Amniotic stem cell (primary cell): Measurements from ENCODE around the gene MAP3K6.

Experiments
- DNase-seq: peaks from one replicate; lab custom pipeline; 2025; lab: John Stamatoyannopoulos, UW

MAP3K6 gene

DNA sequence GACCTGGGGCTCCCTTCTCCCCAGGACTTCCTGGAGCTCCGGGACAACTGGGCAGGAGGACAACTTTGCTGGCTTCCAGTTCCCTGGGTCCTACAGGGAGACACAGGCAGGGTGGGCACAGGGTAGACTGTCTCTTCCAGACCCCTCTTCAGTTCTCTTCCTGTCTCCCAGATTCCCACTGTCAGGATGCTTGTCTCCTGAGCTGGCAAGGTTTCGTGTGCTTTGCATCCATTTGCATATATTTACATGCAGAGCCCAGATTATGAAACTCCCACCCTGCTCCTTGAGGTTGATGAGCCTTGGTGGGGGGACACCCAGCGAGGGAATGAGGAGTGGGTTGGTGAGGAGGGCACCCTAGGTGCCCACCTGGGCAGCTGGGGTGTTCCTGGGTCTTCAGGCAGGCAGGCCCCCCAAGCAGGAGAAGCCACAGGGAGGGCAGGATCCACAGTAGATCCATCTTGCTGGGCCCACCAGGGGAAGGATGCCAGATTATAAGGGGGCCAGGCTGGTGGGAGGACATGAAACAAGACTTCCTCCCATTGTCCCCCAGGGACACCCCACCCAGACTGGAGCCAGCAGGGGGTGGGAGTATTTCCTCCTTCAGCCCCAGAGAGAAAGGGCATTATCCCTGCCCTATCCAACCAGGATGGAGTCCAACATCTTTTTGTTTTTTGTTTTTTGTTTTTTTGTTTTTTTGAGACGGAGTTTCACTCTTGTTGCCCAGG is 7.8 kb upstream of the MAP3K6 start, which contains the start of gene FCN3:
FCN3 (minus strand) TSS at position 463 of the 725 bp plus-strand sequence; CDS start at position 457, 6 bp downstream.
- no peak for DNase-seq

DNA sequence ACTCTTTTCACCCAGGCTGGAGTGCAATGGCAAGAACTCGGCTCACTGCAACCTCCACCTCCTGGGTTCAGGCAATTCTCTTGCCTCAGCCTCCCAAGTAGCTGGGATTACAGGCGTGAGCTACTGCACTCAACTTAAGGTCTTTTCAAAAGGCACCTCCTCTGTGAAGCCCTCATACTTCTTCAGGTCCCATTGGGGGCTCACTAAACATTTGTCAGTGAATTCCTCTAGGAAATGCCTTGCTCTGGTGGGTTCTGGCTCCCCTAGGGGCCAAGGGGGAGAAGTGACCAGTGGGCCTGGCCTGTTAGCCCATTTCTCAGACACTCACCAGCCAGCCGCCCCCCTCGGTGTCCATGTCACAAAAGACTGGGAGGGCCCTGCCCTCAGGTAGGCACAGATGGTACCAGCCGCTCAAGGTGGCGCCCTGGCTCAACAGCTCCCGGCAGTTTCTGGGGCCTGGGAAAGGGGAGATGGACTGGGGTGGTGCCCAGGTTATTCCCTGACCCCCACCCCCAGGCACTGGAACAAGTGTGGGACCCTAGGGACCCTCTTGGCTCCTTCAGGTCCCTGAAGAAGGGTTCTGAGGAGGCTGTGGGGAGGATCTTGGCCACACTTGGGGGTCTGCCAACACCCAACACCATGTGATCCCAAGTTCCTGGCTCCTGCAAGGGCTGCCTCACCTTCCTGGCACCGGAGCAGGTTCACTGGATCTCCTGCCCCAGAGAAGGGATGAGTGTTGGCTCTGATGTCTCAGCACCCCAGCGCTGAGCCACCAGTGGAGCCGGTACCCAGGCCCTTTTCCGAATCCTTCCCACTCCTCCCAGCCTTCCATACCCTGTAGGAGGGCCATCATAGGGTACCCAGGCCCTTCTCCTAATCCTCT is 6.3 kb upstream of the MAP3K6 start:
- DNase-seq = no peak

DNA sequence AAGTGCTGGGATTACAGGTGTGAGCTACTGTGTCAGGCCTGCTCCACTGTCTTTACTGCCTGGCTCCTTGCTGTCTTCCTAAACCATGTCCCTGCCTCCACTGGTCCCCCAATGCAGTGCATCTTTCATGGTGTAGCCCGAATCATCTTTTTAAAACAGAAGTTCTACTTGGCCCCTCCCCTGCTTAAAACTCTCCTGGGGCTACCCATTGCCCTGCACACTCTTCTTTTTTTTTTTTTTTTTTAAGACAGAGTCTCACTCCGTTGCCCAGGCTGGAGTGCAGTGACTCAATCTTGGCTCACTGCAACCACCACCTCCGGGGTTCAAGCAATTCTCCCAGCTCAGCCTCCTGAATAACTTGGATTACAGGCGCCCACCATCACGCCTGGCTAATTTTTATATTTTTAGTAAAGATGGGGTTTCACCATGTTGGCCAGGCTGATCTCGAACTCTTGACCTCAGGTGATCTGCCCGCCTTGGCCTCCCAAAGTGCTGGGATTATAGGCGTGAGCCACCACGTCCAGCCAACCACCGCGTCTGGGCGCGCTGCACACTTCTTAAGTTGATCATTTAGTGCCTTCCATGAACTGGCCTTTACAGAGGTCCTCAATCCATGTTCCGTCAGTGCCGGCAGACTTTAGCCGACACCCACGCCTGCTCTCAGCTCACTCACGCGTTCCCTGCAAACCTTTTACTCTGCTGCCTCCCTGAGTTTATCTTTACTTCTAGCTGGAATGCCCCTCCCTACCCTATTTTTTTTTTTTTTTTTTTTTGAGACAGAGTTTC is 5.5 kb upstream of the MAP3K6 start:
- no peak for DNase-seq

DNA sequence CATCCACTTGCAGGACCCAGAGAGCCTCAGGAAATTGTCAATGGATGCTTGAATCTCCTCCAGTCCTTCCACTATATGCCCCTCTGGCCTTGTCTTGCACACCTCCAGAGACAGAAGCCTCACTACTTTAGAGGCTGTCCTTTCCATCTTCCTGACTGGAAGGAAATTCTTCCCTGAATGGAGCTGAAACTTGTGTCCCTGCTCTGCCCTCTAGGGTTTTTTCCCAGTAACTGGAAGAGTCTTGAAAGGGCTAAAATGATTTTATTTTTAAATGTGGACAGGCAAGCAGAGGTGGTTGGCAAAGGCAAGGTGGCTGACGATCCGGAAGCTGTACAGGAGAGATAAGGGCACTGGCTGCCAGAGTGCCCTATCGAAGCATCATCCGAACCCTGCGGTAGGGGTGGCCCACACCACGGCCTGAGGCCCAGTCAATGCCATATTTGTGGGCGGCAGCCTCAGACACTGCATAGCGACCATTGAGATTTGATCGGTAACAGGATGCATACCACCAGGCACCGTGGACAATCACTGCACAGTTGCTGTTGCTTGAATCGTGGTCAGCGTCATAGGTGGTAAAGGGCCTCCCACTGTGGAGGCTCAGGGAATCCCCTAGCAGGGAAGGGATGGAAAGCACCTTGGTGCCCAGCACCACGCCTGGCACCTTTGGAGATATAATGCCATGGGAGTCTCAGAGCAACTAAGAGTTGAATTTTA is 2.3 kb upstream of the MAP3K6 start:
- no peak for DNase-seq

DNA sequence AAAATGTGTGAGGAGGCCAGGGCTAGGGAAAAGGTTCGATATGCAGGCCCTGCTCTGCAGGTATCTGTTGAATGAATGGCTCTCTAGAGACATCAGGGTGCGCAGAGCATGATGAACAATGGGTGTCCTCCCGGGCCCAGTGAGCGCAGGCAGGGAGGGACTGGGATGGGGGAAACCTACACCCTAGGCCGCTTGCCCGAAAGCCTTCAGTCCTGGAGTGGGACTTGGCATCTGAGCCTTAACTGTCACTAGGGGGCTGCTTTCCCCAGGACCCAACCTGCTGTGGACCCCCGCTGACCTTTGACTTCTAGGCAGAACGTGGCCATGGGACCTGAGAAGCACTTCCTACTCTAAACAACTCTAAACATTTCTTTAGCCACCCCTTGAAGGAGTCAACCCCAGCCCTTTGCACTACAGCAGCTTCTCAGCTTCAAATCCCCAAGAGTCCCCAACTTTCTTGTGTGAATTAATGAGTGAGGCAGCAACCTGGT is 444 bp upstream of the MAP3K6 start:
- no peak for DNase-seq

DNA sequence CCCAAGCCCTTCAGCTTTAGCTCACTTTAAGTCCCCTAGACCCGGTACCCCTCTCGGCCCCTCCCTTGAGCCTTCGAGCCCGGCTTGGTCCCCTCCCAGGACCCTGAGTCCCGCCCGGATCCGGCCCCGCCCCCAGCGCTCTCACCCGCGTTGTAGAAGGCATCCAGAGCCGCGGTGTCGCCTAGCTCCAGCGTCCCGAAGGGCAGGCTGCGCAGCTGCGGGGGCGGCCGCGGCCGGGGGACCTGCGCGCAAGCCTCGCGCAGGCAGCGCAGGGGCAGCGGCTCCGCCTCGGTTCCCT is 699 bp downstream of the MAP3K6 start:
- DNase-seq = no peak

DNA sequence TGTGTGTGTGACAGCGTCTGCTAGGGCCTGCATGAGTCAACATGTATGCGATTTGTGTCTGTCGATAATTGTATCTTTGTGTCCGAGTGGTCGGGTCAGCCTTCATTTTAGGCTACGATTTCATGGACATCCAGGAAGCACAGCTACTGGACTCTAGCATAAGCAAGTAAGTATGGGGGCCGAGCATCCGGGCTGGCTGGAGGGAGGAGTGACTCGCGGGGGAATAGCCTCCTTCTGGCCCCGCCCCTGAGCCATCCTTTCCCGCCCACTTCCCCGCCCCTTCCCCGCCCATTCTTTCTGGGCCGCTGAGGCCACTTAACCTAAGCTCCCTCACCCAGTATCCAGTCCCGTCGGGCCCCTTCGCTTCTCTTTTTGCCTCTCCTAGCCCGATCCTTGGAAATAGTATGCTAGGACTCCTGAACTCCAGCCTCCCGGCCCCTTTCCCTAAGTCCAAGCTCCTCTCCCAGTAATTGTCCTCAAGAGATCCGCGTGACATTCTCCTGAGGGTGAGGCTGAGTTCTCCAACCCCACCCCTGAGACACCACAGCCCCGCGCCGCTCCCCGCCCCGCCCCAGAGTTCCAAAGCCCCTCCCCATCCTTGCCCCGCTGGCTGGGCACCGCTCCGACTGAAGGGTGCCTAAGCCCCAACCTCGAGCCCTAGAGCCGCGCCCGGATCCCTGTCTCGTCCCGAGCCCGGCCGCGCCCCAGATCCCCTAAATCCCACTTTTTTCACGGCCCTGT is 1.2 kb downstream of the MAP3K6 start:
- peak; percentile 83 for DNase-seq

DNA sequence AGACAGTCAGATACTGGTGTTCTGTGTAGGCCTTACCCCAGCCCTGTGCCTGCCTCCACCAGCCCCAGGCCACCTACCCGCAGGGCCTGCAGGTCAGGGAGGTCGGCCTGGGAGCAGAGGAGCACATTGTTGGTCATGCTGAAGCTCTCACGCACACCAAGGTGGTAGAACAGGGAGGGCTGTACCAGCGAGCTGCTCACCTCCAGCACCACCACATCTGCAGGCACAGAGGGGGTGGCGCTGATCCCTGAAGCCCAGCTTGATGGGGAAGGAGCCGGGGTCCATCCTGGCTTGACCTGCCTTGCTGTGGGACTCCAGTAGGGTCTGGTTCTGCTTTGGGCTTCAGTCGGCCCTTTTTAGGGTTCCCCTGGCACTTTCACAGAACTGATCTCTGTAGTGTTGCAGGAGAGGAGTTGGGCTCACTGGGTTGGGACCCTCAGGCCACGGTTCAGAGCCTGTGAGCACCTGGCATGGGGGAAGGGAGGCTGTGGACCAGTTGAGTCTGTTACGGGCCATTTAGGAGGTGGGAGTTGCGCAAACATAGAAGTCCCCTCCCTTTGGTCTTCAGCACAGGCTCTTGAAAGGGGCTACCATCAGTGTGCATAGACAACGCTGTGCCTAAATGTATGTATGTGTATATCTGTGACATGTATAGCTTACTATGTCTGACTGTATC is 1.9 kb downstream of the MAP3K6 start:
- no peak for DNase-seq

DNA sequence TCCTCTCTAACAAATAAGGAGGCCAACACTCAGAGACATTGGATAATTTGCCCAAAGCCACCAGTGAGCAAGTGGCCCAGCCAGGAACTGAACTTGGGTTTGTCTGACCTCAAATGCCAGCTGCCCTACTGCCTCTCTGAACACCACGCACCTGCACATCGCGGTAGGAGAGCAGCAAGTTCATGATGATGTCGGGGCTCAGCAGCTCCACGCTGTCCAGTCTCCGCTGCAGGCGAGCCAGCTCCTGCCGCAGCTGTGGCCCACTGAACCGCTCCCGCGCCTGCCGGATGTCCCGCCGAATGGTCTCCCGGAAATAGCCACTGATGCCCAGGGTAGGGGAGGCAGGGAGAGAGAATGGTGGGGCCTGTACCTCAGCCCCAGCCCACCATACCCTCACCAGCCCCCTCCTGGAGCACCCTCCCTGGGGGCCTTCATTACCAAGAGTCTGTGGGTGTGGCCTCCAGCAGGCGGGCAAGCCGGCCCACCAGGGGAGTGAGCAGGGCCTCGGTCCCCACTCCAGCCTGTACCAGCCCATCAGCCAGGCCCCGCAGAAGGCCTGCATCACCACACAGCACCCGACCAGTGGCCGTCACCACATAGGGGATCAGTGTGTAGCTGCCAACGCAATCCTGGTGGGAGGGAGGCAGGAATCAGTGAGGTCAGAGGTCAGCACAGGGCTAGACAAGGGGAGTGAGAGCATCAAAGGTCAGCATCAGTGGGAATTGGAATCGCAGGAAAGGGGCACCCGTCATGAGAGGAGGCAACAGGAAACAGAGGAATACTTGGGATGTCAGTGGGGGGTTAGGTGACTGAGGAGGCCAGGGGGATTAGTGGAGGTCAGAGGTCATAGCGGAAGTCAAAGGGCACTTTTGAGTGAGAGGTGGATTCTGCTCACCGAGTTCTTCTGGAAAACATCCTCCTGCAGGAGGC is 2.7 kb downstream of the MAP3K6 start:
- DNase-seq = no peak

DNA sequence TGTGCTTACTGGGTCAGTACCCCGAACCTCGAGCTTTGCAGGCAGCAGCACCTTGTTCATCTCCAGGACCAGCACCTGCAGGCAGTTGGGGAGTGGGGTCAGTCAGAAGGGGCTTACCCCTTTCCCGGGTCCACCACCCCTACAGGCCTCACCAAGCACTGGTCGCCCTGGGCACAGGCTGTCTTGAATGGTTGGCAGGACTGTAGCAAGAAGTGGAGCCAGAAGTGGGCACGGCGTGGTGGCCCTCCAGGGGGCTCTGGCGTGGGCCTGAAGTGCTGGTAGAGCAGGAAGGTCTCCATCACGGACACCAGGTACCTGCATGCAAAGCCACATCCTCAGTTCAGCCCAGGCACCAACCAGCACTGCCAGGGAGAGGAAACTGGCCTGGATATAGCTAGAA is 5.2 kb downstream of the MAP3K6 start:
- DNase-seq = no peak

DNA sequence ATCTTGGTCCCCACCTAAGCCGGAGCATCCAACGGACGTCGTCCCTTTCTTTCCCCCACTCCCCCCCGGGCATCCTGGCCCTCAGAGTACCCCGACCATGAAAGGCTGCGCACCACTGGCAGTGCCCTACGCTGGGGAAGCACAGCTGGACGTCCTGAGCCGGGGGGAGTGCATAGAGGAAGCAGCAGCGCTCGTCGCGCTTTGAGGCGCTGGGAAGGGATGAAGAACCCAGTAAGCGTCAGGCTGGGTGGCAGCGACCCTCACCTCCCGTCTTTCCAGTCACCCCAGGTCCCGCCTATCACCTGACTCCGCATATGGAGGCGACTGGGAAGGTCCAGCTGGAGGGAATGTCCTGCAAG is 5.7 kb downstream of the MAP3K6 start:
- DNase-seq = no peak

DNA sequence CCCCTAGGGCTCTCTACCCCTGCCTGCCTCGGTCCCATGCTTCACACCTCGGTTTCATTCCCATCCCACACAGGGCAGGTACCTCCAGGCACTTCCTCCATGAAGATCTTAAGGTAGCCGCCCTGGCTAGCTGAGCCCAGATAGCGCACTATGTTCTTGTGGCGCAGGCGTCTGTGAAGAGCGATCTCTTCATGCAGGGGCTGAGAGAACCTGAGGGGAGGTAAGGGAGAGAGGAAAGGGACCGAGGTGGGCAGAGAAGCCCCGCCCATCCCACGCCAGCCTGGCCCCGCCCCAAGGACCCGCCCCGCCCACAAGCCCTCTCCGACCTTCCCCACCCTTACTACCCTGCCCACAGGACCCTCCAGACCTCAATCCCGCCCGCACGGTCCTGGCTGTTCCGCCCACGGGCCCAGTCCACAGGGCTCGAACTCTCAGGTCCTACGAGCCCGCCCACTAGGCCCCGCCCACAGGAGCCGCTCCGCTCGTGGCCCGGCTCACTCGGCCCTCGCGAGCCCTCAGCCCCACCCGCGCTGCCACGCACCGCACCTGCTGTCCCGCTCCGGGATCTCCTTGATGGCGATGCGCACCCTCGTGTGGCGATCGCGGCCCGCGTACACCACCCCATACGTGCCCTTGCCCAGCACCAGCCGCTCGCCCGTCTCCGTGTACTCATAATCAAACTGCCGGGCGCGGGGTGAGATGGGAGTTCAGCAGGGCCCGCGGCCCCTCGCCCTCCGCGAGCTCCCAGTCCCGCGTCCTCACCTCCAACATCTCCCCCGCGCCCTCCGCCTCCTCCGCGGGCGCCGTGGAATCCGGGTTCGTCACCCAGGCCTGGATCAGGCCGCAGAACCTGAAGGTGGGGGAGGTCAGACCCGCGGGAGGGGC is 6.4 kb downstream of the MAP3K6 start:
- no peak for DNase-seq

DNA sequence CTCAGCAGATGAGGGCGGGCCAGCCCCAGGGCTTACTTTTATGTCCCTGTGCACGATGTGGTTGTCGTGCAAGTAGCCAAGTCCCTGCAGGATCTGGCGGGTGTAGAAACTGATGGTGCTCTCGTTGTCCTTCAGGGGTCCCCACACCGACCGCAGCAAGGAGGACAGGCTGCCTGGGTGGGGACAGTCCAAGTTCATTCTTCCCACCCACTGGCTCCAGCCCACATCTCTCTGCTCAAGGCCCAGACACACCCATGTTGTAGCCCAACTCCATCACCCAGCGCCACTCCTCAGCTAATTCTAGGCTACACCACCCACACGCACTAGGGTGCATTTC is 7.0 kb downstream of the MAP3K6 start:
- DNase-seq = no peak

DNA sequence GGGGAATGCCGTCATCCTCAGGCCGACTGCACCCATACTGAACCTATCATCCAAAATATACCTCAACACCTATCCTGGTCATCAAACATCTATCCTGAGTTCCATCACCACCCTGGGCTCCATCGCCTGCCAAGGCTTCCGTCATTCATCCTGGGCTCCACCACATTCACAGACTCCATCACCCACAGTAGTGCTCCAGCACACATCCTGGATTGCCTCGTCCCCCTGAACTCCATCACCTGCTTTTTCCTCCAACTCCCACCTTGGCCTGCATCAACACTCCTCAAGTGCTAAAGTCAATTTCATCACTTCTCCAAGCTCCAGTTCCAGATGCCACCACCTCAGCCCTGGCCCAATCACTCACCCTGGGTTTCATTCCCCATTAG is 7.8 kb downstream of the MAP3K6 start:
- no peak for DNase-seq

DNA sequence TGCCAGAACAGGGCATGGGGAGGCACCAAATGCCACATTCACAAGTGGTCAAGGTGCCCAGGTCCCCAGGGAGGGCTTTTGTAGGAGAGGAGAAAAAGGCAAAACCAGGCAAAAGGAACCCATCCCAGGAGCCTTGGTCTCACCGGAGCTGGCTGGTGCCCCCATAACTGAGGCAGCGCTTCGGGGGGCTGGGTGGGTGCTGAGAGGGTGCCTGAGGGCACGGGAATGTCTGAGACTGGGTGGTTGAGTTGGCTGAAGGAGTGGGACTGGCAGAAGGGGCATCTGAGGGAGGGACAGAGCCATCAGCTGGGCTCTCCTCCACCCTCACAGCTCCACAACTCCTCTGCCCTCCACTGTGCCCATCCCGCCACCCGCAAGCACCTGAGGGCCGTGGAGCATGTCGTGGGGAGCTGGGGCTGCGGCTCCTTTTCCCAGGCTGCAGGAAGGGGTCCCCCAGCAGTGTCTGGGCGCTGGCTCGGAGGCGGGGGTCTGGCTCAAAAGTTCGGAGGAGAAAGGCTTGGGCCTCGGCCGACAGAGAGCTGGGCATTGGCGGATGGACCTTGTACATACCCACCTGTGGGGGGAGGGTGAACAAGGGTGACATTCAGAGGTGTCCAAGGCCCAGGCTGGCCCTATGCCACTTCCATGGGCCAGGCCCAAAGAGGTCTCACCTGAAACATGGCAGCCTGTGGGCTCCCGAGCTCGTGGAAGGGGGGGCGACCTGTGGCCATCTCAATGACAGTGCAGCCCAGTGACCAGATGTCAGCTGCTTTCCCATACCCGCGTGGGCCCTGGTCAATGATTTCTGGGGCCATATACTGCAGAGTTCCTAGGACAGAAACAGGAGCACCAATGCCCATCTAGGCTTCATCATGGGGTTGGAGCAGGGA is 8.5 kb downstream of the MAP3K6 start:
- DNase-seq = no peak

DNA sequence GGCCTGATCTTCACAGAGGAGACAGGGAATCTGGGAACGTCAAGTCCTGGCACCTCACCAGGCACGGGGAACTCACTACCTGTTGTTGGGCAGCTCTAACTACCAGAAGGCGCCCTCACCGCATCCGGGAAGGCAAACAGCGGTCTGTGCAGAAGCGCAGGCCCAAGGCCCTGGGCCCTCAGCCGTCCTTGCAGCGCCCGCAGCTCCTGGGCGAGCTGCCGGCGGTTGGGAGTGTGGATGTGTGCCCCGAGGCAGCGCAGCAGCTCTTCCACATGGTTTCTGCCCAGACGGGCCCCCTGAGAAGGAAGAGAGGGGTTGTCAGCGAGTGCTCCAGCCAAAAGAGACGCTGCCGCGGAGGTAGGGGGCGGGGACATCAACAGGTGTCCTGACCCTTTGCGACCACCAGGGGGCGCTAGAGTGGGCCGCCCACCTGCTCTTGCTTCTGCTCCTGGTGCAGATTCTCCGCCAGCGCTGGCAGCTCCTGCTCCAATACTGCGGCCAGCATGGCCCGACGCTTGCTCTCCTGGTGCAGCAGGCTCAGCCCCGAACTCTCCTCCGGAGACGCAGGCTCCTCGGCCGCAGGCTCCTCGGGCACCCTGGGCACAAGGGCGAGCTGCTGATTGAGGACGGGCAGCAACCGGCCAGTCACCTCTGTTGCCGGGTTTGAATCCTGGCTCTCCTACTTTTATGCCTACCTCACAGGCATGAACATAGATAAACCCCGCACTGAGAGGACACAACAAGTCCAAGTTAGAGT is 9.3 kb downstream of the MAP3K6 start:
- DNase-seq = no peak
